ENCODE data around the gene UBR1. TPM values are rescaled to one million over a fixed set of nuclear protein-coding genes. Genes with fewer than 3 reads are reported as not detected.
A peak's percentile ranks its signal among the peaks of the same experiment; 100 is the strongest.

Gene UBR1
- total RNA-seq, 2 donors from 2014 or later = 21.4 to 26.2 TPM

DNA sequence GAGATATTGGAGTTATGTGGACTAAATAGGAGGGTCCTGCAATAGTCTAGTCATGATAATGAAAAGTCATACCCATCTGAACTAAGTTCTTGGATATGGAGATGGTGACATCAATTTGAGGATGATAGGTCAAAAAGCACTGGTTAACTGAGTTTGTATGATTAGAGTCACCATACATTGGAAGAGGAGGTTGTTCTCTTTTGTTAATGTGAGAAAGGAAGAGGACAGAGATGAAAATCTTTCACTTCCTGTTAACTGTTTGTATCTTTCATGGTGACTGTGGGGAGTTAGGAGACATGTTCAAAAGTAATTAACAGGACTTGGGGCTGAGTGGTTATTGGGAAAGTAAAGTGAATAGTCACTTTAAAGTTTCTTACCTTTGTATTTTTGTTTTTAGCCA lies 38.7 kb upstream of the UBR1 start:
- Histone ChIP-seq H3K9me3 (no peaks in the 10 kb centered on the region), H3K36me3 (peaks cover 3% of the 10 kb centered on the region), H3K9ac (ENCODE audit: low read depth in 2 of 2, low read length in 2 of 2) (no peak overlapping the region), H3K27me3 (no peaks in the 10 kb centered on the region), H3K4me1 (no peaks in the 10 kb centered on the region), H3K4me3 (no peak overlapping the region), H3K27ac (no peak overlapping the region)
- TF ChIP-seq, protein P1, sequence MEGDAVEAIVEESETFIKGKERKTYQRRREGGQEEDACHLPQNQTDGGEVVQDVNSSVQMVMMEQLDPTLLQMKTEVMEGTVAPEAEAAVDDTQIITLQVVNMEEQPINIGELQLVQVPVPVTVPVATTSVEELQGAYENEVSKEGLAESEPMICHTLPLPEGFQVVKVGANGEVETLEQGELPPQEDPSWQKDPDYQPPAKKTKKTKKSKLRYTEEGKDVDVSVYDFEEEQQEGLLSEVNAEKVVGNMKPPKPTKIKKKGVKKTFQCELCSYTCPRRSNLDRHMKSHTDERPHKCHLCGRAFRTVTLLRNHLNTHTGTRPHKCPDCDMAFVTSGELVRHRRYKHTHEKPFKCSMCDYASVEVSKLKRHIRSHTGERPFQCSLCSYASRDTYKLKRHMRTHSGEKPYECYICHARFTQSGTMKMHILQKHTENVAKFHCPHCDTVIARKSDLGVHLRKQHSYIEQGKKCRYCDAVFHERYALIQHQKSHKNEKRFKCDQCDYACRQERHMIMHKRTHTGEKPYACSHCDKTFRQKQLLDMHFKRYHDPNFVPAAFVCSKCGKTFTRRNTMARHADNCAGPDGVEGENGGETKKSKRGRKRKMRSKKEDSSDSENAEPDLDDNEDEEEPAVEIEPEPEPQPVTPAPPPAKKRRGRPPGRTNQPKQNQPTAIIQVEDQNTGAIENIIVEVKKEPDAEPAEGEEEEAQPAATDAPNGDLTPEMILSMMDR (IDR thresholded peaks at IDR 0.05) = no peak
- no peak for DNase-seq
- intact Hi-C loops (cut with DNase I) = no loop called here

DNA sequence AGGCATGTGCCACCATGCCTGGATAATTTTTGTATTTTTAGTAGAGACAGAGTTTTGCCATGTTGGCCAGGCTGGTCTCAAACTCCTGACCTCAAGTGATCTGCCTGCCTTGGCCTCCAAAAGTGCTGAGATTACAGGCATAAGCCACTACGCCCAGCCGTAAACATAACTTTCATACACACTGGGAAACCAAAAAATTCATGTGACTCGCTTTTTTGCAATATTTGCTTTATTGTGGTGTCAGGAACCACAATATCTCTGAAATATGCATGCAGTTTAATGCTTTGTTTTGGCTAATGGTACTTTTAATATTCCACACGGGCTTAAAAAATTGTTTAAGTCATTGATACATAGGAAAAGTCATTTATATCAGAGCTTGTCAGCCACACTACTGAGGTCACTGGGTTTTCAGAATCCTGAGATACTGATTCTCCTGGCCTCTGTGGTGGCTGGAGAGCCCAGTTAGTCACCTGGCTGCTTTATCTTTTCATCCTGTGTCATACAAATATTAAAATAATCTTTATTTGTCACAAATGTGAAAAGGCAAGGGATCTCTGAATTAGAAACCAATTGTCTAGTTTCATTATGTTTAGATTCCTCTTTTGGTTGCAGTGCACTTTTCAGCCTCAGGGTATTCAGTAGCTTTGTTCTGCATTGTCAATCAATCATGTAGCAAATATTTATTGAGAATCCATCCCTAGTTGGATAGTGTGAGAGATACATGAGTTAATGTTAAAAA lies 37.5 kb upstream of the UBR1 start:
- H3K9ac ChIP-seq (ENCODE audit: low read depth in 2 of 2, low read length in 2 of 2) = no peak overlapping the region
- no peaks in the 10 kb centered on the region for H3K27me3 ChIP-seq
- no peak overlapping the region for H3K27ac ChIP-seq
- no peaks in the 10 kb centered on the region for H3K9me3 ChIP-seq
- TF ChIP-seq, protein P1 (IDR thresholded peaks at IDR 0.05) = no peak
- peaks cover 7% of the 10 kb centered on the region for H3K36me3 ChIP-seq
- DNase-seq = no peak
- H3K4me3 ChIP-seq = no peak overlapping the region
- no peaks in the 10 kb centered on the region for H3K4me1 ChIP-seq
- intact Hi-C loops (cut with DNase I) = no loop called here

DNA sequence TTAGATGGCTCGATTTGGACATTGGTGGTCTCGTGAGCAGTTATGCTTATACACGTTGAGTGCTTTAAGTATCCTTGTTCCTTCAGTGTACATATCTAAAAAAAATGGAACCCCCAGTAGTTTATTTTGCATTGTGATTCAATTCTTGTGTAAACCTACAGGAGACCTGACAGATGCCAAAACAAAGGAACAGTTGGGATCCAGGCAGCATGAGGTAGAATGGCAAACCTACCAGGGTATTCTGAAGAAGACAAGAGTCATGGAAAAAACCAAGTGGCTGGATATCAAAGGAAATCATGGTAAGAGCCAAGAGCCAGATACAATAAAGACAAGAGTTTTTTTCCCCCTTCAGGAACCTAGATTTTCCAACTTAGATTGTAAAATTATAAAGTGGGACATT lies 29.5 kb upstream of the UBR1 start:
- Histone ChIP-seq H3K36me3 (peaks cover 7% of the 10 kb centered on the region), H3K9ac (ENCODE audit: low read depth in 2 of 2, low read length in 2 of 2) (no peak overlapping the region), H3K27ac (no peak overlapping the region), H3K9me3 (no peaks in the 10 kb centered on the region), H3K27me3 (no peaks in the 10 kb centered on the region), H3K4me1 (peaks cover 8% of the 10 kb centered on the region), H3K4me3 (no peak overlapping the region)
- no peak for DNase-seq
- intact Hi-C loops (cut with DNase I) = no loop called here
- TF ChIP-seq, protein P1 (IDR thresholded peaks at IDR 0.05) = no peak

DNA sequence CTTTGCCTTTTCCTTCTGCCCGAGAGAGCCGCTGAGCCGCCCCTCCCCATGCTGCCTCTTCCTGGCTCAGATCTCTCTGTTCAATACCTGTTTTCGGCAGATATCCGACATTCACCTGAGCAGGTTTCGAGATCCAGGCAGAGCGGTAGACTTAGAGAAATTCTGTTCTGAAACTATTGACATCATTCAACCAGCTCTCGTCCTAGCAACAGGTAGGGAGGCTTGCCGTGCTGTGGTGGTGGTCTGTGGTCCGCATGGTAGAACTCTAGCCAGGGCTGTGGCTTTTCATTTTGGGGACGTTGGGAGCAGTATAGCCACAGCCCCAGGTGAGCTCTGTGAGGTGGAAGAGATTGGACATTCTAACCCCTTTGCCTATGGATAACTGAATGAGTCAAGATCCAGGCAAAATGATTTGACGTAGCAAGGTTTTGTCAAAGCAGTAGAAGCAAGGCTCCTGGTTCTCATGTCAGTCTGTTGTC lies 28.4 kb upstream of the UBR1 start:
- Histone ChIP-seq H3K27ac (peak overlapping the region; percentile 94), H3K36me3 (peaks cover under 1% of the 10 kb centered on the region), H3K27me3 (no peaks in the 10 kb centered on the region), H3K9ac (ENCODE audit: low read depth in 2 of 2, low read length in 2 of 2) (peak overlapping the region; percentile 92 to 94), H3K4me3 (peak overlapping the region; percentile 98), H3K4me1 (peaks cover 8% of the 10 kb centered on the region), H3K9me3 (no peaks in the 10 kb centered on the region)
- no peak for DNase-seq
- intact Hi-C loops (cut with DNase I) = no loop called here
- TF ChIP-seq, protein P1 (IDR thresholded peaks at IDR 0.05) = no peak

DNA sequence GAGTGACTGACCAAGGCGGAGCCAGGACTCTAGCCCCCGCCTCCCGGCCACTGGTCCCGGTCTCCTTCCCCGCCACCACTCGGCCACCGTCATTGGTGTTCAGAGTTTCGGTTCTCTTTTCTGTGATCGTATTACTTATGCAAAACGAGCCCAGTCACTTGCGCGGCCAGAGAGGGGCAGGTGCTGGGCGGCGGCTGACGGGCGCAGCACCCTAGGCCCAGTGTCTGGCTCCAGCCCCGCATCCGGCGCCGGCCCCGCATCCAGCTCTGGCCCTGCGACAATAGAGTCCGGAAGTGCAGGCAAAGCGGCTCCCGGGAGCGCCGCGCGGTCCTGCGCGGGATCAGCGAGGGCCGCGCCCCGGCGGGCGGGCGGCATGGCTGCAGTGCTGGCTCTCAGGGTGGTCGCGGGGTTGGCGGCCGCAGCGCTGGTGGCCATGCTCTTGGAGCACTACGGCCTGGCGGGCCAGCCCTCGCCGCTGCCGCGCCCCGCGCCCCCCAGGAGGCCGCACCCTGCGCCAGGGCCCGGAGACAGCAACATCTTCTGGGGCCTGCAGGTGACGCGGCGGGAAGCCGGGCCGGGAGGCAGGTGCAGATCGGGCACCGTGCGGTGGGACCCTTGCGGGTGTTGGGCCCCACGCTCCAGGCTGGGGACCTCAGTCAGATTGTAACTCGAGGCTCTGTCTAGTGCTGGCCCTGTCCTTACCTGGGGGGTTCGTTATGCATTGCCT lies 27.8 kb upstream of the UBR1 start, which contains the start of gene TMEM62:
TMEM62 (plus strand) TSS at position 157 of the 727 bp plus-strand sequence; CDS start at position 374, 217 bp downstream.
- intact Hi-C loops (cut with DNase I) = no loop called here
- H3K9me3 ChIP-seq = no peaks in the 10 kb centered on the region
- H3K27ac ChIP-seq = peak within 1 kb of the TSS; percentile 94
- H3K4me3 ChIP-seq = peak within 1 kb of the TSS; percentile 98
- peak within 1 kb of the TSS; percentile 92 to 94 for H3K9ac ChIP-seq (ENCODE audit: low read depth in 2 of 2, low read length in 2 of 2)
- TF ChIP-seq, protein P1 (IDR thresholded peaks at IDR 0.05) = no peak
- H3K36me3 ChIP-seq = no peaks in the 10 kb centered on the region
- H3K4me1 ChIP-seq = peaks cover 8% of the 10 kb centered on the region
- DNase-seq = peak; percentile 92
- H3K27me3 ChIP-seq = no peaks in the 10 kb centered on the region

All from colonic mucosa (tissue), 4 donors.